SU-DHL-6 (cell line): Measurements from ENCODE around the gene CTDSP1.

Experiments
- H2AFZ ChIP-seq: fragments of 200-600 bp; sonication (generic); 2 replicates; pipeline ENCODE4 v1.6.1; 2014; ENCODE audit warnings: low read depth, mild to moderate bottlenecking, moderate library complexity, mixed read lengths, antibody characterized with exemption, low read length; ENCODE audit not compliant: severe bottlenecking
- H3F3A ChIP-seq: fragments of 200-600 bp; shearing (Covaris generic); 2 replicates; pipeline ENCODE4 v1.6.0; 2016; ENCODE audit warnings: antibody characterized with exemption, mild to moderate bottlenecking; ENCODE audit not compliant: insufficient read depth
- H3K27ac ChIP-seq: fragments of 200-600 bp; sonication (generic); 2 replicates; pipeline ENCODE4 v1.5.1; 2016; ENCODE audit warnings: low read depth, mild to moderate bottlenecking, low read length, moderate library complexity, mixed read lengths
- H3K27me3 ChIP-seq: fragments of 200-600 bp; sonication (generic), shearing (Covaris generic); 2 replicates; pipeline ENCODE4 v1.6.0; 2014; ENCODE audit warnings: mild to moderate bottlenecking, low read length
- H3K36me3 ChIP-seq: fragments of 200-600 bp; sonication (generic); 2 replicates; pipeline ENCODE4 v1.6.1; 2014; ENCODE audit warnings: mild to moderate bottlenecking, low read length, mixed read lengths
- H3K4me2 ChIP-seq: fragments of 300-600, 200-600 bp; shearing (Covaris generic), sonication (generic); 2 replicates; pipeline ENCODE4 v1.6.0; 2014; ENCODE audit warnings: low read length, low read depth, mild to moderate bottlenecking; ENCODE audit not compliant: poor library complexity, severe bottlenecking
- H3K4me3 ChIP-seq: fragments of 200-600 bp; sonication (generic); 2 replicates; pipeline ENCODE4 v1.5.1; 2014; ENCODE audit warnings: antibody characterized with exemption, low read length, mild to moderate bottlenecking, mixed read lengths; ENCODE audit not compliant: insufficient read depth, poor library complexity, severe bottlenecking
- H3K79me2 ChIP-seq: fragments of 200-600 bp; sonication (generic); 2 replicates; pipeline ENCODE4 v1.6.1; 2014; ENCODE audit warnings: mild to moderate bottlenecking, low read length, moderate library complexity; ENCODE audit not compliant: insufficient read depth
- H3K9ac ChIP-seq: fragments of 200-600 bp; sonication (generic); 2 replicates; pipeline ENCODE4 v1.7.0; 2014; ENCODE audit warnings: mild to moderate bottlenecking, low read length
- H3K9me2 ChIP-seq: fragments of 200-600 bp; sonication (generic); replicated peaks from 2 replicates; pipeline ENCODE4 v1.6.1; 2014; ENCODE audit warnings: low read length; ENCODE audit not compliant: insufficient read depth
- H3K9me3 ChIP-seq: fragments of 200-600 bp; sonication (generic); 2 replicates; pipeline ENCODE4 v1.6.1; 2014; ENCODE audit warnings: low read length, mixed read lengths; ENCODE audit not compliant: insufficient read depth
- H4K20me1 ChIP-seq: fragments of 200-600 bp; sonication (generic); 2 replicates; pipeline ENCODE4 v1.6.1; 2014; ENCODE audit warnings: low read depth, mild to moderate bottlenecking, antibody characterized with exemption, low read length, moderate library complexity, mixed read lengths
- EZH2phosphoT487 ChIP-seq: fragments of 200-600 bp; sonication (generic), shearing (Covaris generic); conservative IDR thresholded peaks from 2 replicates; pipeline ENCODE4 v1.6.1; 2018; ENCODE audit warnings: mild to moderate bottlenecking, antibody characterized with exemption, low read length, moderate library complexity, mixed read lengths
- TF ChIP-seq, protein P1 (sequence below): fragments of 200-600 bp; sonication (generic); IDR thresholded peaks from one replicate; pipeline ENCODE4 v1.5.1; 2017; ENCODE audit warnings: antibody characterized with exemption, mild to moderate bottlenecking, low read length, moderate library complexity; ENCODE audit not compliant: insufficient read depth, poor library complexity, severe bottlenecking

The CTDSP1 gene

DNA sequence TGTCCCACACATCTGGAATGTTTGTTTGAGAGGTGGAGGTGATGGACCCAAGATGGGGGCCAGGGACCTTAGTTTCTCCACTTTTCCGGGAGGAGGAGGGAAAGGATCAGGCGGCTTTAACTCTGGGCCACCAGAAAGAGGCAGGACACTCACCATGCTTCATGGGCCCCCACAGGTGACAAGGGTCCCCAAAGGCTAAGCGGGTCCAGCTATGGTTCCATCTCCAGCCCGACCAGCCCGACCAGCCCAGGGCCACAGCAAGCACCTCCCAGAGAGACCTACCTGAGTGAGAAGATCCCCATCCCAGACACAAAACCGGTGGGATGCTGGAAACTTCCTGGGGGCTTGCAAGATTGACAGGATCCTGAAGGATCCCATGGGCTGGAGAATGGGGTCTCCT, 16.9 kb upstream of the CTDSP1 start:
- no peaks in the 10 kb centered on the region for H3K9me3 ChIP-seq
- H3K4me2 ChIP-seq, result no peak overlapping the region
- H2AFZ ChIP-seq, result no peak overlapping the region
- no peaks in the 10 kb centered on the region for H3K79me2 ChIP-seq
- H3K27me3 ChIP-seq, result no peaks in the 10 kb centered on the region
- no peak overlapping the region for H3K9ac ChIP-seq
- no peak overlapping the region for H3K4me3 ChIP-seq
- no peak overlapping the region for H3K27ac ChIP-seq
- H4K20me1 ChIP-seq, result no peaks in the 10 kb centered on the region
- H3F3A ChIP-seq, result no peaks in the 10 kb centered on the region
- no peak for TF ChIP-seq EZH2phosphoT487
- H3K36me3 ChIP-seq, result no peaks in the 10 kb centered on the region
- H3K9me2 ChIP-seq, result no peaks in the 10 kb centered on the region

DNA sequence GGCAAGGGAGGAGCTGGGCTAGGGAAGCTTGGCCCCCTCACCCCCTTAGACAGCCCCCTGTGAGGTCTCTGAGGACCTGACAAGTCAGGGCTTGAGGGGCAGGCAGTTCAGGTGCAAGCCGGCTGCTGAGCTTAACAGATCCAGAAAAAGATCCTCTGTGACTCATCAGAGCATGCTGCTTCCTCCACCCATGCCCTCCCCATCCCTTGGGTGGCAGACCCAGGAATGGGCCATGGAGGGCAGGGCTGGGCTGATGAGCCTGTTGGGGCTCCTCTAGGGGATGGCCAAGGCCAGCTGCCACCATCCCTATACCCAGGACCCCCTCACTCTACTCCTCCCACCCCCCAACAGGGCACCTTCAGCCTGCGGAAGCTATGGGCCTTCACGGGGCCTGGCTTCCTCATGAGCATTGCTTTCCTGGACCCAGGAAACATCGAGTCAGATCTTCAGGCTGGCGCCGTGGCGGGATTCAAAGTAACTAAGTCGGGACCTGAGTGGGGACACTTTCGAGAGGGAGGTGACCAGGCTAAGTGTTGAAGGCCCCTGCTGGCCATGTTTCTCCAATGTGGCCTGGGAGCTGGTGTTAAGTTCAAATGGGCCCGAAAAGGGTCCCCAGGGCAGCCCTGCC, 15.7 kb upstream of the CTDSP1 start:
- H3F3A ChIP-seq, result no peaks in the 10 kb centered on the region
- H3K4me2 ChIP-seq, result no peak overlapping the region
- H3K27me3 ChIP-seq, result no peaks in the 10 kb centered on the region
- H3K9me2 ChIP-seq, result no peaks in the 10 kb centered on the region
- no peak overlapping the region for H3K4me3 ChIP-seq
- TF ChIP-seq EZH2phosphoT487, result no peak
- TF ChIP-seq, protein P1, sequence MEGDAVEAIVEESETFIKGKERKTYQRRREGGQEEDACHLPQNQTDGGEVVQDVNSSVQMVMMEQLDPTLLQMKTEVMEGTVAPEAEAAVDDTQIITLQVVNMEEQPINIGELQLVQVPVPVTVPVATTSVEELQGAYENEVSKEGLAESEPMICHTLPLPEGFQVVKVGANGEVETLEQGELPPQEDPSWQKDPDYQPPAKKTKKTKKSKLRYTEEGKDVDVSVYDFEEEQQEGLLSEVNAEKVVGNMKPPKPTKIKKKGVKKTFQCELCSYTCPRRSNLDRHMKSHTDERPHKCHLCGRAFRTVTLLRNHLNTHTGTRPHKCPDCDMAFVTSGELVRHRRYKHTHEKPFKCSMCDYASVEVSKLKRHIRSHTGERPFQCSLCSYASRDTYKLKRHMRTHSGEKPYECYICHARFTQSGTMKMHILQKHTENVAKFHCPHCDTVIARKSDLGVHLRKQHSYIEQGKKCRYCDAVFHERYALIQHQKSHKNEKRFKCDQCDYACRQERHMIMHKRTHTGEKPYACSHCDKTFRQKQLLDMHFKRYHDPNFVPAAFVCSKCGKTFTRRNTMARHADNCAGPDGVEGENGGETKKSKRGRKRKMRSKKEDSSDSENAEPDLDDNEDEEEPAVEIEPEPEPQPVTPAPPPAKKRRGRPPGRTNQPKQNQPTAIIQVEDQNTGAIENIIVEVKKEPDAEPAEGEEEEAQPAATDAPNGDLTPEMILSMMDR, result no peak
- no peaks in the 10 kb centered on the region for H3K36me3 ChIP-seq
- H3K9me3 ChIP-seq, result no peaks in the 10 kb centered on the region
- H3K9ac ChIP-seq, result no peak overlapping the region
- no peaks in the 10 kb centered on the region for H4K20me1 ChIP-seq
- no peak overlapping the region for H3K27ac ChIP-seq
- H3K79me2 ChIP-seq, result no peaks in the 10 kb centered on the region
- H2AFZ ChIP-seq, result no peak overlapping the region

DNA sequence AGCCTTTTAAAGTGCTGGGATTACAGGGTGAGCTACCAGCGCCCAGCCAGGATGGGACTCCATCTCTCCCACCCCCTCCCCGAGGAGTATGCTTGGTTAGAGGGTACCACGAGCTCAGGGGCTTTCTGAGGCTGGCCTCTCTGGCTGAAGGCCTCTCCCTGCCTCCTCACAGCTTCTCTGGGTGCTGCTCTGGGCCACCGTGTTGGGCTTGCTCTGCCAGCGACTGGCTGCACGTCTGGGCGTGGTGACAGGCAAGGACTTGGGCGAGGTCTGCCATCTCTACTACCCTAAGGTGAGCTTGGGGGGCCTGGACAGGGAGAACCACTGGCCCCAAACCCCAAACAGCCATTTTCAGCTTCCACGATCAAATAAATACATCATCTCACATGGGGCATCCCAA, 14.7 kb upstream of the CTDSP1 start:
- TF ChIP-seq, protein P1, result no peak
- no peak for TF ChIP-seq EZH2phosphoT487
- no peak overlapping the region for H3K4me2 ChIP-seq
- H3K27ac ChIP-seq, result no peak overlapping the region
- no peak overlapping the region for H2AFZ ChIP-seq
- H3K27me3 ChIP-seq, result no peaks in the 10 kb centered on the region
- no peak overlapping the region for H3K4me3 ChIP-seq
- no peak overlapping the region for H3K9ac ChIP-seq
- H4K20me1 ChIP-seq, result no peaks in the 10 kb centered on the region
- no peaks in the 10 kb centered on the region for H3K9me3 ChIP-seq
- H3K9me2 ChIP-seq, result no peaks in the 10 kb centered on the region
- no peaks in the 10 kb centered on the region for H3K36me3 ChIP-seq
- no peaks in the 10 kb centered on the region for H3K79me2 ChIP-seq
- no peaks in the 10 kb centered on the region for H3F3A ChIP-seq

DNA sequence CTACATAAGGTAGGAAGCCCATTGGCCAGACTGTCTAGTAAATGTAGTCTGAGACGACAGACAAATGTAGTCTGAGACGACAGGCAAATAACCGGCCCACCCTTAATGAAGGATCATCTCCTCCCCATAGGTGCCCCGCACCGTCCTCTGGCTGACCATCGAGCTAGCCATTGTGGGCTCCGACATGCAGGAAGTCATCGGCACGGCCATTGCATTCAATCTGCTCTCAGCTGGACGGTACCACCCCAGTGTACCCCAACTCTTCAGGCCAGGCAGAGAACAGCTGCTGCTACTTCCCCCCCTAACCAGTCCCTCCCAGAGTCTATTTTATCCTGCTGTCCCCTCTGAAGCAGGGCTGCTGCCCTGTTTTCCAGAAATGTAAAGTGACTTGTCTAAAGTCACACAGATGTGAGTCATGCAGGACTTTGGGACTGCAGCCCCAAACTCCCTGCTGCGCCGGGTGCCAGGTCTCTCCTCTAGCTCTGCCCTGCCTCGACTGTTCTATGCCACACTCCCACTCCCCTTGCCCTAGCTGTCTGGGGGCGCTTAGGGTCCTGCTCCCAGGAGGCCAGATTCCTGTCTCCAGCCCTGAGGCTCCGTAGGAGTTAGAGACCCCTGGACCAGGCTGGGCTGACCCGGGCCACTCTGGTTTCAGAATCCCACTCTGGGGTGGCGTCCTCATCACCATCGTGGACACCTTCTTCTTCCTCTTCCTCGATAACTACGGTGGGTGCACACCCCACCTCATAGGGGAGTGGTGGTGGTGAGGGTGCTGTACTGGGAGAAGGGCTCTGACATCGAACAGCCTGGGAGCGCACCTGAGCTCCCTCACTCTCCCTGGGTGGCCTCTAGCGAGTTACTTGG, 12.9 kb upstream of the CTDSP1 start:
- H3K36me3 ChIP-seq, result no peaks in the 10 kb centered on the region
- H3K4me2 ChIP-seq, result no peak overlapping the region
- H3K9ac ChIP-seq, result no peak overlapping the region
- H3K79me2 ChIP-seq, result no peaks in the 10 kb centered on the region
- no peaks in the 10 kb centered on the region for H3K27me3 ChIP-seq
- no peak overlapping the region for H2AFZ ChIP-seq
- TF ChIP-seq, protein P1, result no peak
- no peak for TF ChIP-seq EZH2phosphoT487
- no peak overlapping the region for H3K4me3 ChIP-seq
- H3F3A ChIP-seq, result no peaks in the 10 kb centered on the region
- no peaks in the 10 kb centered on the region for H4K20me1 ChIP-seq
- no peaks in the 10 kb centered on the region for H3K9me2 ChIP-seq
- H3K27ac ChIP-seq, result no peak overlapping the region
- no peaks in the 10 kb centered on the region for H3K9me3 ChIP-seq
